Measurements from ENCODE around the gene TANC1.

TANC1 gene

GRCh38 chr2:159090514-159091201, 122.2 kb downstream of the TANC1 start:
- H3K4me3 ChIP-seq (ENCODE audit: low read depth in 1 of 2, low read length in 1 of 2), result no peak overlapping the region
- no peaks in the 10 kb centered on the region for H3K9me3 ChIP-seq
- TF ChIP-seq CTCF (IDR thresholded peaks at IDR 0.05), result no peak
- no peak overlapping the region for H3K27ac ChIP-seq
- no peaks in the 10 kb centered on the region for H3K36me3 ChIP-seq
- no peaks in the 10 kb centered on the region for H3K27me3 ChIP-seq
- H3K4me1 ChIP-seq (ENCODE audit: control insufficient read depth in 1 of 2, insufficient read depth in 1 of 2, low read depth in 1 of 2, low read length in 1 of 2), result peaks cover 4 to 10% of the 10 kb centered on the region in 2 experiments

GRCh38 chr2:159091381-159091780, 122.9 kb downstream of the TANC1 start:
- Histone ChIP-seq H3K4me3 (ENCODE audit: low read depth in 1 of 2, low read length in 1 of 2) (no peak overlapping the region), H3K27me3 (no peaks in the 10 kb centered on the region), H3K27ac (no peak overlapping the region), H3K4me1 (ENCODE audit: control insufficient read depth in 1 of 2, insufficient read depth in 1 of 2, low read depth in 1 of 2, low read length in 1 of 2) (peaks cover 4 to 10% of the 10 kb centered on the region in 2 experiments), H3K36me3 (no peaks in the 10 kb centered on the region), H3K9me3 (no peaks in the 10 kb centered on the region)
- no peak for TF ChIP-seq CTCF (IDR thresholded peaks at IDR 0.05)

GRCh38 chr2:159091976-159092375, 123.5 kb downstream of the TANC1 start:
- Histone ChIP-seq H3K4me3 (ENCODE audit: low read depth in 1 of 2, low read length in 1 of 2) (no peak overlapping the region), H3K9me3 (no peaks in the 10 kb centered on the region), H3K36me3 (no peaks in the 10 kb centered on the region), H3K27me3 (no peaks in the 10 kb centered on the region), H3K4me1 (ENCODE audit: control insufficient read depth in 1 of 2, insufficient read depth in 1 of 2, low read depth in 1 of 2, low read length in 1 of 2) (peaks cover 4 to 10% of the 10 kb centered on the region in 2 experiments), H3K27ac (no peak overlapping the region)
- TF ChIP-seq CTCF (IDR thresholded peaks at IDR 0.05), result no peak

- TF ChIP-seq CTCF (IDR thresholded peaks at IDR 0.05), result no peak
These were observed 125.1 kb downstream of the TANC1 start for GRCh38 chr2:159093497-159093896.

GRCh38 chr2:159094173-159094737, 125.8 kb downstream of the TANC1 start:
- H3K27ac ChIP-seq, result no peak overlapping the region
- H3K9me3 ChIP-seq, result no peaks in the 10 kb centered on the region
- H3K4me3 ChIP-seq (ENCODE audit: low read depth in 1 of 2, low read length in 1 of 2), result no peak overlapping the region
- H3K27me3 ChIP-seq, result no peaks in the 10 kb centered on the region
- H3K36me3 ChIP-seq, result no peaks in the 10 kb centered on the region
- no peak for TF ChIP-seq CTCF (IDR thresholded peaks at IDR 0.05)
- H3K4me1 ChIP-seq (ENCODE audit: control insufficient read depth in 1 of 2, insufficient read depth in 1 of 2, low read depth in 1 of 2, low read length in 1 of 2), result peaks cover 4 to 9% of the 10 kb centered on the region in 2 experiments

More at GRCh38 chr2:159093497-159093896, 125.1 kb downstream of the TANC1 start:
- H3K27ac ChIP-seq, result no peak overlapping the region
- H3K27me3 ChIP-seq, result no peaks in the 10 kb centered on the region
- no peak overlapping the region for H3K4me3 ChIP-seq (ENCODE audit: low read depth in 1 of 2, low read length in 1 of 2)
- H3K36me3 ChIP-seq, result no peaks in the 10 kb centered on the region
- no peaks in the 10 kb centered on the region for H3K9me3 ChIP-seq
- H3K4me1 ChIP-seq (ENCODE audit: control insufficient read depth in 1 of 2, insufficient read depth in 1 of 2, low read depth in 1 of 2, low read length in 1 of 2), result peaks cover 4 to 10% of the 10 kb centered on the region in 2 experiments
